Astrocyte of the spinal cord (primary cell): ENCODE data around the gene TEPSIN.
A peak's percentile ranks its signal among the peaks of the same experiment; 100 is the strongest.
"Not testable (repeated sequence)": the region's sequence is repeated elsewhere in the genome, so short reads cannot be mapped to it uniquely, and the experiment has no call there.

Source experiments
- DNase-seq: peaks from one replicate; pipeline ENCODE4 v3.0.0; 2011; ENCODE audit warnings: low read depth, low spot score
- H3K4me3 ChIP-seq: 2 replicates; pipeline ENCODE4 v1.5.1; 2011; ENCODE audit warnings: low read depth, mild to moderate bottlenecking, low read length, moderate library complexity
- in situ Hi-C: cut with HindIII; loops from 2 replicates; pipeline ENCODE4 v1.10.0; 2017; ENCODE audit warnings: low sequenced_read_pairs
- TF ChIP-seq, protein P1 (sequence below): IDR thresholded peaks from 2 replicates; pipeline ENCODE4 v1.5.1; 2012; ENCODE audit warnings: low read depth, mild to moderate bottlenecking, low read length, inconsistent platforms

Gene TEPSIN

DNA sequence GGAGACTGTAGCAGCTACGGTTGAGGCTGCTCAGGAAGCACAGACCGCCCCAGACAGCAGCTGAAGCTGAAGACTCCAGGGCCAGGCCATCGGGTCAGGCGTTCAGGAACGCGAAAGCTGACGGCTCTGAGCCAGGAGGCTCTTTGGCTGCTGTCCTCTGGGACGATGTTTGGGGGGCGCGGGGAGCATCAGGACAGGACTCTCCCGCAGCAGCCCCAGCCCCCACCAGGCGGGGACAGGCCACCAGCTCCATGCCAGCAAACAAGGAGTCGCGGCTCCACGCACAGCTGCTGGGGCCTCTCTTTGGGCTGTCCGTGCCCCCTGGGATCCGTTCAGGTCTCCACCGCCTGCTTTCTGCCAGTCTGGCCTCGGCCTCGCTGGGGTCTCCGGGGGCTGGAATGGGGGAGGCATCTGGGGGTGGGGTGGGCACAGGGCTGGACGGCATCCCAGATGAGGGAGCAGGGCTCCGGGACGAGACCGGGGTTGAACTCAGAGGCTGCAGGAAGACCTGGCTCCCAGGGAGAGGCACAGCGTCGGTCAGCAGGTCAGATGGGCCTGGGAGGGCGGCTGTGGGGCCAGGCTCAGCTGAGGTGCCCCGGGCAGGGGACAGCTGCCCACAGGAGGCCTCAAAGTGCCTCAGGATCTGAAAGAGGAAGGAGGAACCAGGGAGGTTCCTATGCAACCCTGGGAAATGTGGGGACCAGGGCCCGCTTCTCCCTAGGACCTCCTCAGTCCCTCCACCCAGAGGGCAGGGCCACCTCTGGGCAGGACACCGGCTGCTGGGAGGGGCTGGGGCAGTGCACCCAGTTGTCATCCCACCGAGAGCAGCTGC, 9.8 kb downstream of the TEPSIN start:
- in situ Hi-C loops = no loop called here
- H3K4me3 ChIP-seq = no peak overlapping the region
- TF ChIP-seq, protein P1, sequence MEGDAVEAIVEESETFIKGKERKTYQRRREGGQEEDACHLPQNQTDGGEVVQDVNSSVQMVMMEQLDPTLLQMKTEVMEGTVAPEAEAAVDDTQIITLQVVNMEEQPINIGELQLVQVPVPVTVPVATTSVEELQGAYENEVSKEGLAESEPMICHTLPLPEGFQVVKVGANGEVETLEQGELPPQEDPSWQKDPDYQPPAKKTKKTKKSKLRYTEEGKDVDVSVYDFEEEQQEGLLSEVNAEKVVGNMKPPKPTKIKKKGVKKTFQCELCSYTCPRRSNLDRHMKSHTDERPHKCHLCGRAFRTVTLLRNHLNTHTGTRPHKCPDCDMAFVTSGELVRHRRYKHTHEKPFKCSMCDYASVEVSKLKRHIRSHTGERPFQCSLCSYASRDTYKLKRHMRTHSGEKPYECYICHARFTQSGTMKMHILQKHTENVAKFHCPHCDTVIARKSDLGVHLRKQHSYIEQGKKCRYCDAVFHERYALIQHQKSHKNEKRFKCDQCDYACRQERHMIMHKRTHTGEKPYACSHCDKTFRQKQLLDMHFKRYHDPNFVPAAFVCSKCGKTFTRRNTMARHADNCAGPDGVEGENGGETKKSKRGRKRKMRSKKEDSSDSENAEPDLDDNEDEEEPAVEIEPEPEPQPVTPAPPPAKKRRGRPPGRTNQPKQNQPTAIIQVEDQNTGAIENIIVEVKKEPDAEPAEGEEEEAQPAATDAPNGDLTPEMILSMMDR = no peak
- no peak for DNase-seq

DNA sequence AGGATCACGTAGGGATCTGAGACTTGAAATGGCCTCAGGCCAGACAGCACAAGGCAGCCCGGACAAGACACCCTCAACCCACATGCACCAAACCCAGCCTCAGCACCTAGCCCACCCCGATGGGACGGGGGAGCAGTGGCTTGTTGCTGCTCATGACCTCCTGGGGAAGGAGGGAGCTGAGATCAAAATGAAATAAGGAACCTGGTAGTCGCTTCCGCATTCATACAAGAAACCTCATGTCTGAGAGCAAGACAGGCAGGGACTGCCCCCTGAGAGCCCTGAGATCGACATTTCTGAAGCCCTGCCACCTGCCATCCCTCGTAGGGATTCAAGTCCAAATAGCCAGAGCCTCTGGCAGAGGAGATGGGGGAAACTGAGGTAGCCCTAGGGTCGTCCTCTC, 10.4 kb downstream of the TEPSIN start:
- TF ChIP-seq, protein P1 = no peak
- no peak overlapping the region for H3K4me3 ChIP-seq
- in situ Hi-C loops = no loop called here
- DNase-seq = no peak

GRCh38 chr17:81227630-81228029, 11.2 kb downstream of the TEPSIN start:
- in situ Hi-C loops, H3K4me3 ChIP-seq, DNase-seq: not testable (repeated sequence)

DNA sequence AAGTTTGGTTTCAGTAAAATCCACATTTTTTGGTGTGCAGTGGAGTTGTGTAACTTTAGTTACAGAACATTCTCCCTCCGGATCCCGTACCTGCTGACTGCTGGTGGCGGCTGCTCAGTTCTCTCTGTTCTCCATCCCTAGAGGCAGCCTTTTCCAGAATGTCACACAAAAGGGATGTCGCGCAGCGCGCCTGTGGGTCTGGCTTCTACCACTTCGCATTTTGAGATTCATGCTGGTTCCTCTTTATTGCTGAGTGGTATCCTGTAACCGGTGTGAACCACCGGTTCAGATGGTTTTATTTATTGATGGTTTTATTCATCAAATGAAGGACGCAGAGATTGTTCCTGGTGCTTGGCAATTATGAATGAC, 15.1 kb downstream of the TEPSIN start:
- peak overlapping the region; percentile 42 for H3K4me3 ChIP-seq
- TF ChIP-seq, protein P1 = no peak
- no peak for DNase-seq
- in situ Hi-C loops = no loop called here

DNA sequence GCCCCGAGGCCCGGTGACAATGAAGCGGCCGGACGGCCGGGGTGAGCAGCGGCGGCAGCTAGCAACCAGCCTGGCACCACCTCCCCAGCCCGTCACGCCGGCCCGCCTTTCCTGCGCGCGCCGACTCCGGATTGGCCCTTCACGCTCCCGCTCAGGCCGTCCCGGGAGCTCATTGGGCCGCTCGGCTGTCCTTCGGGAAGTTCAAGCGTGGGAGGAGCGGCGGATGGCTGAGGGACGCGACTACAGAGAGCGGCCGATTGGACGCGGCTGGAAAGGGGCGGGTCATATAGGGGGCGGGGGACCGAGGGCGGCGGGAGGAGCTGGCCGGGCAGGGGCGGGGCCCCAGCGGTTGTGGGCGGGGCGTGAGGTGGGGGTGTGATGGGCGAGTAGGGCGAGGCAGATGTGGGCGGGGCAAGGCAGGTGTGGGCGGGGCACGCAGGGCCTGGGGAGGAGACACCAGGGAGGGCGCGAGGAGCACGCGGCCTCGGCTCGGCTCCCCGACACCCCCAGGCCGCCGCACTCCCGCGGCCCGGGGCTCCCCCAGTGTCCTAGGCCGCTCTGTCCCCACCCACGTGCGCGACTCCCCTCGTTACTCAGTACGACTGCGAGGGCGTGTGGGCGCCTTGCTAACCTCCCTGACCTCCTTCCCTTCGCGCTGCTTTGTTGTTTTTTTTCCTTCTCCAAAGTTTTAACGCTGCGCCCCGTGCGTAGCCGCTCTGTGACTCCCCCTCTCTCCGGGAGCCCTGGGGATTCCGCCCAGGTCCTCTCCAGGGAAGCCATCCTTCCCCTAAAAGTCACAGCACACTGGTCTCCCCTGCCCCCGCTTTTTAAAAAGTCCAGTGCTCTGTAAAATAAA, 15.7 kb downstream of the TEPSIN start, which contains the start of gene CEP131:
Gene CEP131, minus strand, starts transcription at position 60 of the 856 bp plus-strand sequence. CDS start 2,909 bp downstream, outside the sequence.
- peak; percentile 98 for DNase-seq
- peak within 1 kb of the TSS; percentile 70 for H3K4me3 ChIP-seq
- in situ Hi-C loops = no loop called here
- TF ChIP-seq, protein P1 = no peak

- TF ChIP-seq, protein P1 = no peak
- peak overlapping the region; percentile 70 for H3K4me3 ChIP-seq
- in situ Hi-C loops = no loop called here
- DNase-seq = no peak
These were observed 16.3 kb downstream of the TEPSIN start for GRCh38 chr17:81222620-81222905.
